Activated CD8-positive, alpha-beta T cell treated with anti-CD3 and anti-CD28 coated beads for 36 hours (primary cell): ENCODE results near the gene LRP8. TPM values are rescaled to one million over a fixed set of nuclear protein-coding genes. Genes with fewer than 3 reads are reported as not detected.

Source experiments
- ATAC-seq: fragments of 200-7000 bp; cut with Tn5 transposase; one replicate; pipeline ENCODE4 v1.10.0; 2021; ENCODE audit warnings: mild to moderate bottlenecking, moderate library complexity
- CTCF ChIA-PET: fragments of 350-600 bp; sonication (Branson Sonifier 250); formaldehyde crosslinking; loops from one replicate; lab custom pipeline; 2021; ENCODE audit warnings: antibody characterized with exemption; lab: Charles Lee
- POLR2A ChIA-PET: fragments of 350-600 bp; sonication (Branson Sonifier 250); formaldehyde crosslinking; loops from one replicate; lab custom pipeline; 2021; ENCODE audit warnings: antibody characterized with exemption; lab: Charles Lee
- DNase-seq: peaks from one replicate; pipeline ENCODE4 v3.0.0-alpha.2; 2020
- H3K27ac Mint-ChIP-seq: one replicate; pipeline ENCODE4 v1.8.0; 2021; ENCODE audit warnings: mild to moderate bottlenecking, mixed read lengths
- H3K27me3 Mint-ChIP-seq: one replicate; pipeline ENCODE4 v1.8.0; 2021; ENCODE audit warnings: mixed read lengths
- H3K36me3 Mint-ChIP-seq: one replicate; pipeline ENCODE4 v1.8.0; 2021; ENCODE audit warnings: low read depth, mixed read lengths
- H3K4me1 Mint-ChIP-seq: one replicate; pipeline ENCODE4 v1.8.0; 2021; ENCODE audit warnings: low read depth, mixed read lengths
- H3K4me3 Mint-ChIP-seq: one replicate; pipeline ENCODE4 v1.8.0; 2021; ENCODE audit warnings: mild to moderate bottlenecking, moderate library complexity, mixed read lengths
- H3K9me3 Mint-ChIP-seq: one replicate; pipeline ENCODE4 v1.8.0; 2021; ENCODE audit warnings: mixed read lengths
- intact Hi-C: fragments of 100-400 bp; cut with micrococcal nuclease; formaldehyde crosslinking; loops from one replicate; pipeline ENCODE4 v1.10.0; 2022
- total RNA-seq, 2 experiments: library from RNA; stranded (reverse); gene quantifications; one replicate each; pipeline ENCODE4 v1.2.3, GENCODE V29; 2021
- TF ChIP-seq, protein P1 (sequence below): fragments of 200-600 bp; IDR thresholded peaks from one replicate; pipeline ENCODE4 v1.8.0; 2022; ENCODE audit warnings: antibody characterized with exemption, mild to moderate bottlenecking

Gene LRP8
- total RNA-seq, 2 experiments from 2014 or later, result 39.9 to 41.6 TPM

DNA sequence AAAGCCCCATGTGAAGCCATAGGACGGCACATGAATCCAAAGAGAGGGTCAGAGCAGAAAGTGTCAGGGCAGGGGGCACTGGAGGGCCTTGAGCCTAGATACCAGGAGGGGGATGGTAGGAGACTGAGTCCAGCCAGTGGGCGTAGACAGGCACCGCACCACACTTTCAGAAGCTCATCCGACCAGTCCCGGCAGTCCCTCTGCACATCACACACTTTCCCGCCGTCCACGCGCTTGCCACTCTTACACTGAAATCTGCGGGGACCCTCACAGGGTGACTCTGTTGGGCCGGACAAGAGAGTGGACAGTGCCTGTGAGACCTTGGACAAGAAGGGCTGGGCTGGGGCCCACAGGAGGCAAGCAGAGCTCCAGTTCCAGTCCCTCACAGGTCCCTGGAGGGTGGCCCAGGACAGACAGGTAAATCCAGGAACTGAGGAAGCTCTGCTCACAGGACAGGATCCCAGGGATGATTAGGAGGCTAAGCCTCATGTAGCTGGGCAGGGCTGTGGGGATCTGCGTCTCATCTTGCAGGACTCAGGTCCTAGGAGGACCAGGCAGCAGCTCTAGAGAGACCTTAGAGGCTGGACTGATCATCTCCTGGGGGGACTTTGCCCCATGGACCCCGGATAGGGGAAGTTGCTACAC is 53.2 kb downstream of the LRP8 start:
- H3K36me3 Mint-ChIP-seq, result peaks cover 51% of the 10 kb centered on the region
- POLR2A ChIA-PET, result no interaction called here
- intact Hi-C loops, result no loop called here
- TF ChIP-seq, protein P1, sequence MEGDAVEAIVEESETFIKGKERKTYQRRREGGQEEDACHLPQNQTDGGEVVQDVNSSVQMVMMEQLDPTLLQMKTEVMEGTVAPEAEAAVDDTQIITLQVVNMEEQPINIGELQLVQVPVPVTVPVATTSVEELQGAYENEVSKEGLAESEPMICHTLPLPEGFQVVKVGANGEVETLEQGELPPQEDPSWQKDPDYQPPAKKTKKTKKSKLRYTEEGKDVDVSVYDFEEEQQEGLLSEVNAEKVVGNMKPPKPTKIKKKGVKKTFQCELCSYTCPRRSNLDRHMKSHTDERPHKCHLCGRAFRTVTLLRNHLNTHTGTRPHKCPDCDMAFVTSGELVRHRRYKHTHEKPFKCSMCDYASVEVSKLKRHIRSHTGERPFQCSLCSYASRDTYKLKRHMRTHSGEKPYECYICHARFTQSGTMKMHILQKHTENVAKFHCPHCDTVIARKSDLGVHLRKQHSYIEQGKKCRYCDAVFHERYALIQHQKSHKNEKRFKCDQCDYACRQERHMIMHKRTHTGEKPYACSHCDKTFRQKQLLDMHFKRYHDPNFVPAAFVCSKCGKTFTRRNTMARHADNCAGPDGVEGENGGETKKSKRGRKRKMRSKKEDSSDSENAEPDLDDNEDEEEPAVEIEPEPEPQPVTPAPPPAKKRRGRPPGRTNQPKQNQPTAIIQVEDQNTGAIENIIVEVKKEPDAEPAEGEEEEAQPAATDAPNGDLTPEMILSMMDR, result no peak
- peak overlapping the region; percentile 11 for H3K27ac Mint-ChIP-seq
- CTCF ChIA-PET, result no interaction called here
- no peak for DNase-seq
- H3K27me3 Mint-ChIP-seq, result no peaks in the 10 kb centered on the region
- H3K4me3 Mint-ChIP-seq, result no peak overlapping the region
- H3K9me3 Mint-ChIP-seq, result no peaks in the 10 kb centered on the region
- ATAC-seq, result no peak
- H3K4me1 Mint-ChIP-seq, result no peaks in the 10 kb centered on the region

DNA sequence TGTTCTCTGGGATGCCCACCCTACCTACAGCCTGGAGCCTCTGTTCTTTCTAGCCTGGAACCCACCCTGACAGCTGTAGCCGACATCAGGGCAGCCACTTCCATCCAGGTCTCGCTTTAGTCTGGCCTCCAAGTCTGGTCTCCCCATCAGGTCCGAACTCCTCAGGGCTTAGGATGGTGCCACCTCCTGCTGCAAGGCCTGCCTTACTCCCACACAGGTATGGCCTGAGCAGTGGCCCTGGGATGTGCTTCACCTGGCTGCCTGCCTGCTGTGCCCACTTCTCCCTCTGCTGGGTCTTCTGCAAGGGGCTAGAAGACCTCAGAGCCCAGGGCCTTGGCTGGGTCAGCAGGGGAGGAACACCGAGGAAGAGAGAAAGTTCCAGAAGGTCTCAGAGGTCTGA is 53.8 kb downstream of the LRP8 start:
- Mint-ChIP-seq H3K4me1 (no peaks in the 10 kb centered on the region), H3K27ac (peak overlapping the region; percentile 11), H3K27me3 (no peaks in the 10 kb centered on the region), H3K36me3 (peaks cover 53% of the 10 kb centered on the region), H3K4me3 (no peak overlapping the region), H3K9me3 (no peaks in the 10 kb centered on the region)
- TF ChIP-seq, protein P1, result no peak
- POLR2A ChIA-PET, result interaction anchor here (0.6 kb wide), 1 partner anchor 20 kb away, joined by 3 read pairs; no protein-coding TSS in a partner anchor
- DNase-seq (no peak), ATAC-seq (no peak)
- intact Hi-C loops, result no loop called here
- CTCF ChIA-PET, result no interaction called here

DNA sequence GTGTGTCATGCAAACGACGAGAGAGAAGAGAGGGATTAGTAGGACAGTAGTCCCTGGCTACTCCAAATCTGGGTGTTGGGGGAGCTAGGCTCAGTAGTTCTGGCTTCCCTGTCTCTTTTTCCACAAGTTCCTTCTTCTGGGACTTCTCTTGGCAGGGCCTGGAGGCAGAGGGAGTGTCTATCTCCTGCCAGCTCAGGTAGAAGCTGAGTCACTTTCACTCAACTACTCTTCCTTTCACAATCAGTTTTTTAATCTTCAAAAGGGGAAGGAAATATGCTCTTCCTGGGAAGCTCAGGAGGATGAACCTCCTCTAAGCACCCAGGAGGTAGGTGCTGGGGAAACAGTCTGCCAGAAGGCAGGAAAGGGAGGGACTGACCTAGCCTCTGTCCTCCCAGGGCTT is 54.3 kb downstream of the LRP8 start:
- Mint-ChIP-seq H3K4me3 (no peak overlapping the region), H3K4me1 (no peaks in the 10 kb centered on the region), H3K27ac (no peak overlapping the region), H3K27me3 (no peaks in the 10 kb centered on the region), H3K9me3 (no peaks in the 10 kb centered on the region), H3K36me3 (peaks cover 55% of the 10 kb centered on the region)
- ChIA-PET CTCF (interaction anchor here (1.9 kb wide), 1 partner anchor 120 kb away, joined by 5 read pairs; no protein-coding TSS in a partner anchor), POLR2A (interaction anchor here (0.6 kb wide), 1 partner anchor 19 kb away, joined by 3 read pairs; no protein-coding TSS in a partner anchor)
- TF ChIP-seq, protein P1, result no peak
- no peak for DNase-seq
- no peak for ATAC-seq
- intact Hi-C loops, result no loop called here

DNA sequence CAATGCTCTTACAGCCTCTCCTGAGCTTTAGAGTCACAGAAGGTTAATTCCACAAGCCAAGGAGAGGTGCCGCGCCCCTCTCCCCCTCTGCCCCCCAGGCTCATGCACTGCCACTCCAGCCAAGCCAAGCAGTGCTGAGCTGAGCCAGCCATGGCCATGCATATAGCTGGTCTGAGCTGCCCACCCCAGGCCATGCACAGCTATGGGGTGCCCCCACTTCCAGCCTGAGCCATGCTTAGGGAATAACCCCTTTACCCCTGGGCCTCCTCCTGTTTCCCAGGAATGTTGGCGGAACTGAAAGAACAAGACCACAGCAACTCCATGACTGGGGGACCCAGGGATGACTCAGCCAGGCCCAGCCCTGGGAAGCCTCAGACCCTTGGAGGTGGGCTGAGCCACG is 55.5 kb downstream of the LRP8 start:
- CTCF ChIA-PET, result interaction anchor here (1.9 kb wide), 1 partner anchor 121 kb away, joined by 5 read pairs; no protein-coding TSS in a partner anchor
- DNase-seq, result no peak
- TF ChIP-seq, protein P1, result no peak
- no peak for ATAC-seq
- Mint-ChIP-seq H3K27me3 (no peaks in the 10 kb centered on the region), H3K4me3 (no peak overlapping the region), H3K27ac (no peak overlapping the region), H3K4me1 (no peaks in the 10 kb centered on the region), H3K36me3 (peaks cover 49% of the 10 kb centered on the region), H3K9me3 (no peaks in the 10 kb centered on the region)
- intact Hi-C loops, result no loop called here
- POLR2A ChIA-PET, result no interaction called here

DNA sequence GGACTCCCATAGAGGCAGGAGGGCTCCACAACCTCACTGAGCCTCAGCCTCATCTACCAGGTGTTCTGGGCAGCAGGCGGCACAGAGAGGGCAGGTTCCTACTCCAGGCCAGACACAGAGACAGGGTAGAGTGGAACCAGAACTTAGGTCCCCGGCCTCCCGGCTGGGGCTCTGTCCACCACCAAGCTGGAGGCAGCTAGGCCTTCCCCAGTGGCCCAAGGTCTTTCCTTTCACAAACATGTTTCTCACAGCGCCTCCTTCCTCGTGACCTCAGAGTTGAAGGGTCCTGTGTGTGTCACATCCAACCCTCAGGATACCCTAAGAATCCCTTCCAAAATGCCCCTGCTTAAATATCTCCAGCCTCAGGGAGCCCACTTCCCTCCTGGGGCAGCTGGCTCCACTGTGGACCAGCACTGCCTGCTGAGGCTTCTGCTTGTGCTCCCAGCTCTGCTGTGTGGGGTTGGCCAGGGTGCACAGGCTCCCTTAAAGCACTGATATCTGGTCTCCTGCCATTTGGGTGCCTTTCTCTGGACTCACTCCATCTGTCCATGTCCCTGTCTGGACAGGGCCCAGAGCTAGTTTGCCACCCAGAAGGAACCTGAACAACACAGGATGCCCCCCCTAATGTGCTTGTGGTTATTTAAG is 56.3 kb downstream of the LRP8 start:
- ChIA-PET POLR2A (no interaction called here), CTCF (interaction anchor here (1.9 kb wide), 1 partner anchor 122 kb away, joined by 5 read pairs; no protein-coding TSS in a partner anchor)
- Mint-ChIP-seq H3K36me3 (peaks cover 48% of the 10 kb centered on the region), H3K4me1 (no peaks in the 10 kb centered on the region), H3K27me3 (no peaks in the 10 kb centered on the region), H3K4me3 (no peak overlapping the region), H3K9me3 (no peaks in the 10 kb centered on the region), H3K27ac (no peak overlapping the region)
- ATAC-seq, result no peak
- TF ChIP-seq, protein P1, result no peak
- no peak for DNase-seq
- intact Hi-C loops, result no loop called here
